Neuron (in vitro differentiated cells): ENCODE data around the gene CA10.

Experiments used
- H2AFZ ChIP-seq: one replicate; pipeline ENCODE4 v1.6.1; 2013; ENCODE audit warnings: low read depth, mild to moderate bottlenecking, inconsistent platforms, low read length, moderate library complexity
- H3K27me3 ChIP-seq: one replicate; pipeline ENCODE4 v1.6.1; 2013; ENCODE audit warnings: low read length; ENCODE audit not compliant: insufficient read depth
- H3K36me3 ChIP-seq: one replicate; pipeline ENCODE4 v1.6.1; 2013; ENCODE audit warnings: low read length; ENCODE audit not compliant: insufficient read depth
- H3K4me1 ChIP-seq: one replicate; pipeline ENCODE4 v1.6.1; 2013; ENCODE audit warnings: low read length; ENCODE audit not compliant: insufficient read depth
- H3K4me3 ChIP-seq: 2 replicates; pipeline ENCODE4 v1.5.1; 2013; ENCODE audit warnings: mild to moderate bottlenecking, low read length, moderate library complexity
- H3K9me3 ChIP-seq: one replicate; pipeline ENCODE4 v1.6.1; 2013; ENCODE audit warnings: low read length

CA10 gene

GRCh38 chr17:51667706-51668083 is 490.8 kb downstream of the CA10 start:
- H2AFZ ChIP-seq = no peak overlapping the region
- H3K36me3 ChIP-seq = no peaks in the 10 kb centered on the region
- H3K4me1 ChIP-seq = no peaks in the 10 kb centered on the region
- no peaks in the 10 kb centered on the region for H3K9me3 ChIP-seq
- no peaks in the 10 kb centered on the region for H3K27me3 ChIP-seq
- H3K4me3 ChIP-seq = no peak overlapping the region

GRCh38 chr17:51666971-51667705 is 491.4 kb downstream of the CA10 start:
- Histone ChIP-seq H3K36me3 (no peaks in the 10 kb centered on the region), H2AFZ (no peak overlapping the region), H3K4me3 (no peak overlapping the region), H3K9me3 (no peaks in the 10 kb centered on the region), H3K4me1 (no peaks in the 10 kb centered on the region), H3K27me3 (no peaks in the 10 kb centered on the region)

- Histone ChIP-seq H3K4me1 (no peaks in the 10 kb centered on the region), H3K9me3 (no peaks in the 10 kb centered on the region)
These were observed 496.1 kb downstream of the CA10 start for GRCh38 chr17:51662204-51663056.

GRCh38 chr17:51661403-51661802 is 497.1 kb downstream of the CA10 start:
- Histone ChIP-seq H3K27me3 (no peaks in the 10 kb centered on the region), H3K4me3 (no peak overlapping the region), H3K9me3 (no peaks in the 10 kb centered on the region), H2AFZ (no peak overlapping the region), H3K36me3 (no peaks in the 10 kb centered on the region), H3K4me1 (no peaks in the 10 kb centered on the region)

More at GRCh38 chr17:51662204-51663056, 496.1 kb downstream of the CA10 start:
- no peaks in the 10 kb centered on the region for H3K36me3 ChIP-seq
- H3K4me3 ChIP-seq = no peak overlapping the region
- H2AFZ ChIP-seq = no peak overlapping the region
- no peaks in the 10 kb centered on the region for H3K27me3 ChIP-seq

- H3K27me3 ChIP-seq = no peaks in the 10 kb centered on the region
- H2AFZ ChIP-seq = no peak overlapping the region
- H3K4me1 ChIP-seq = no peaks in the 10 kb centered on the region
- no peak overlapping the region for H3K4me3 ChIP-seq
- H3K36me3 ChIP-seq = no peaks in the 10 kb centered on the region
- H3K9me3 ChIP-seq = no peaks in the 10 kb centered on the region
These were observed 498.2 kb downstream of the CA10 start for GRCh38 chr17:51660266-51660665.

- no peaks in the 10 kb centered on the region for H3K36me3 ChIP-seq
- H2AFZ ChIP-seq = no peak overlapping the region
- no peaks in the 10 kb centered on the region for H3K27me3 ChIP-seq
- H3K9me3 ChIP-seq = no peaks in the 10 kb centered on the region
- H3K4me3 ChIP-seq = no peak overlapping the region
- H3K4me1 ChIP-seq = no peaks in the 10 kb centered on the region
These were observed 501.3 kb downstream of the CA10 start for GRCh38 chr17:51657224-51657623.

GRCh38 chr17:51653878-51654277 is 504.6 kb downstream of the CA10 start:
- no peaks in the 10 kb centered on the region for H3K27me3 ChIP-seq
- H3K9me3 ChIP-seq = no peaks in the 10 kb centered on the region
- no peaks in the 10 kb centered on the region for H3K36me3 ChIP-seq
- no peak overlapping the region for H2AFZ ChIP-seq
- no peak overlapping the region for H3K4me3 ChIP-seq
- H3K4me1 ChIP-seq = no peaks in the 10 kb centered on the region

- Histone ChIP-seq H3K36me3 (no peaks in the 10 kb centered on the region), H3K27me3 (no peaks in the 10 kb centered on the region), H3K4me3 (no peak overlapping the region), H2AFZ (no peak overlapping the region), H3K9me3 (no peaks in the 10 kb centered on the region), H3K4me1 (no peaks in the 10 kb centered on the region)
These were observed 506.0 kb downstream of the CA10 start for GRCh38 chr17:51652529-51652928.

- H3K9me3 ChIP-seq = no peaks in the 10 kb centered on the region
- no peak overlapping the region for H2AFZ ChIP-seq
- no peaks in the 10 kb centered on the region for H3K27me3 ChIP-seq
- no peaks in the 10 kb centered on the region for H3K36me3 ChIP-seq
- no peaks in the 10 kb centered on the region for H3K4me1 ChIP-seq
- no peak overlapping the region for H3K4me3 ChIP-seq
These were observed 506.8 kb downstream of the CA10 start for GRCh38 chr17:51651513-51652298.

GRCh38 chr17:51650772-51651171 is 507.7 kb downstream of the CA10 start:
- no peak overlapping the region for H2AFZ ChIP-seq
- no peak overlapping the region for H3K4me3 ChIP-seq
- no peaks in the 10 kb centered on the region for H3K27me3 ChIP-seq
- H3K4me1 ChIP-seq = no peaks in the 10 kb centered on the region
- H3K36me3 ChIP-seq = no peaks in the 10 kb centered on the region
- H3K9me3 ChIP-seq = no peaks in the 10 kb centered on the region

- H3K36me3 ChIP-seq = no peaks in the 10 kb centered on the region
- H3K4me3 ChIP-seq = no peak overlapping the region
- H3K4me1 ChIP-seq = no peaks in the 10 kb centered on the region
- H3K9me3 ChIP-seq = no peaks in the 10 kb centered on the region
- no peak overlapping the region for H2AFZ ChIP-seq
- no peaks in the 10 kb centered on the region for H3K27me3 ChIP-seq
These were observed 508.3 kb downstream of the CA10 start for GRCh38 chr17:51650202-51650601.

- Histone ChIP-seq H3K27me3 (no peaks in the 10 kb centered on the region), H3K36me3 (no peaks in the 10 kb centered on the region), H2AFZ (no peak overlapping the region), H3K4me1 (no peaks in the 10 kb centered on the region), H3K4me3 (no peak overlapping the region), H3K9me3 (no peaks in the 10 kb centered on the region)
These were observed 510.7 kb downstream of the CA10 start for GRCh38 chr17:51647826-51648225.

GRCh38 chr17:51647067-51647466 is 511.4 kb downstream of the CA10 start:
- H3K4me1 ChIP-seq = no peaks in the 10 kb centered on the region
- H3K9me3 ChIP-seq = no peaks in the 10 kb centered on the region
- H3K36me3 ChIP-seq = no peaks in the 10 kb centered on the region
- H2AFZ ChIP-seq = no peak overlapping the region
- H3K4me3 ChIP-seq = no peak overlapping the region
- no peaks in the 10 kb centered on the region for H3K27me3 ChIP-seq
